ACC112 (cell line): ENCODE measurements around the gene SSU72.

Experiments used
- H2AFZ ChIP-seq: fragments of 200-600 bp; sonication (generic); one replicate; pipeline ENCODE4 v1.6.0; 2017; ENCODE audit warnings: antibody characterized with exemption, low read length; ENCODE audit not compliant: unreplicated experiment
- H3K27ac ChIP-seq: fragments of 200-600 bp; sonication (generic); 2 replicates; pipeline ENCODE4 v1.5.1; 2014; ENCODE audit warnings: low read depth, mild to moderate bottlenecking, antibody characterized with exemption, low read length, moderate library complexity
- H3K27me3 ChIP-seq: fragments of 200-600 bp; sonication (generic); 2 replicates; pipeline ENCODE4 v1.6.1; 2014; ENCODE audit warnings: mild to moderate bottlenecking, antibody characterized with exemption, low read length, moderate library complexity, mixed read lengths; ENCODE audit not compliant: insufficient read depth
- H3K36me3 ChIP-seq: fragments of 200-600 bp; sonication (generic); 2 replicates; pipeline ENCODE4 v1.6.1; 2016; ENCODE audit warnings: mild to moderate bottlenecking, antibody characterized with exemption, low read length, moderate library complexity, mixed read lengths; ENCODE audit not compliant: insufficient read depth
- H3K4me1 ChIP-seq: fragments of 200-600 bp; sonication (generic); one replicate; pipeline ENCODE4 v1.6.1; 2016; ENCODE audit warnings: low read length, mixed read lengths; ENCODE audit not compliant: insufficient read depth, unreplicated experiment, control insufficient read depth
- H3K4me3 ChIP-seq: fragments of 200-600 bp; sonication (generic); 2 replicates; pipeline ENCODE4 v1.5.1; 2014; ENCODE audit warnings: mild to moderate bottlenecking, low read depth, low read length
- H3K79me2 ChIP-seq: fragments of 200-600 bp; sonication (generic); one replicate; pipeline ENCODE4 v1.6.0; 2016; ENCODE audit warnings: low read length; ENCODE audit not compliant: control insufficient read depth, unreplicated experiment, insufficient read depth

SSU72 gene

GRCh38 chr1:1540090-1540817 is 34.4 kb downstream of the SSU72 start, which contains the start of gene TMEM240:
Gene TMEM240 (minus strand): TSS chr1:1540624. CDS start chr1:1540346, 278 bp downstream.
- Histone ChIP-seq H3K4me3 (peak within 1 kb of the TSS; percentile 94), H2AFZ (no peak within 1 kb of the TSS), H3K79me2 (peaks cover 22% of the 10 kb centered on the region), H3K27me3 (no peaks in the 10 kb centered on the region), H3K27ac (no peak within 1 kb of the TSS), H3K36me3 (no peaks in the 10 kb centered on the region), H3K4me1 (no peaks in the 10 kb centered on the region)

GRCh38 chr1:1539310-1540089 is 35.2 kb downstream of the SSU72 start:
- H3K4me1 ChIP-seq: no peaks in the 10 kb centered on the region
- H2AFZ ChIP-seq: no peak overlapping the region
- H3K36me3 ChIP-seq: no peaks in the 10 kb centered on the region
- H3K79me2 ChIP-seq: peaks cover 22% of the 10 kb centered on the region
- H3K27ac ChIP-seq: no peak overlapping the region
- H3K4me3 ChIP-seq: peak overlapping the region; percentile 94
- no peaks in the 10 kb centered on the region for H3K27me3 ChIP-seq

GRCh38 chr1:1538989-1539309 is 35.7 kb downstream of the SSU72 start:
- no peaks in the 10 kb centered on the region for H3K36me3 ChIP-seq

GRCh38 chr1:1538334-1538733 is 36.3 kb downstream of the SSU72 start:
- no peak overlapping the region for H3K4me3 ChIP-seq
- H3K4me1 ChIP-seq: no peaks in the 10 kb centered on the region
- no peaks in the 10 kb centered on the region for H3K36me3 ChIP-seq
- no peak overlapping the region for H2AFZ ChIP-seq
- peaks cover 22% of the 10 kb centered on the region for H3K79me2 ChIP-seq
- H3K27ac ChIP-seq: no peak overlapping the region
- no peaks in the 10 kb centered on the region for H3K27me3 ChIP-seq

More at GRCh38 chr1:1538989-1539309, 35.7 kb downstream of the SSU72 start:
- peaks cover 22% of the 10 kb centered on the region for H3K79me2 ChIP-seq
- no peaks in the 10 kb centered on the region for H3K4me1 ChIP-seq
- H3K27me3 ChIP-seq: no peaks in the 10 kb centered on the region
- H3K27ac ChIP-seq: no peak overlapping the region
- peak overlapping the region; percentile 94 for H3K4me3 ChIP-seq
- H2AFZ ChIP-seq: no peak overlapping the region

GRCh38 chr1:1537626-1538250 is 36.9 kb downstream of the SSU72 start:
- Histone ChIP-seq H3K27ac (no peak overlapping the region), H3K36me3 (no peaks in the 10 kb centered on the region), H3K27me3 (no peaks in the 10 kb centered on the region), H3K79me2 (peaks cover 22% of the 10 kb centered on the region), H2AFZ (no peak overlapping the region), H3K4me3 (no peak overlapping the region), H3K4me1 (no peaks in the 10 kb centered on the region)

- Histone ChIP-seq H3K27ac (no peak overlapping the region), H3K4me3 (no peak overlapping the region), H3K36me3 (peaks cover 4% of the 10 kb centered on the region; the same call in 1 of the 2 replicates), H3K79me2 (peaks cover 22% of the 10 kb centered on the region), H3K4me1 (no peaks in the 10 kb centered on the region), H3K27me3 (no peaks in the 10 kb centered on the region), H2AFZ (no peak overlapping the region)
Observed at GRCh38 chr1:1536938-1537546, 37.6 kb downstream of the SSU72 start.

GRCh38 chr1:1536019-1536937 is 38.4 kb downstream of the SSU72 start:
- H3K27ac ChIP-seq: no peak overlapping the region
- no peak overlapping the region for H3K4me3 ChIP-seq
- no peak overlapping the region for H2AFZ ChIP-seq
- H3K27me3 ChIP-seq: no peaks in the 10 kb centered on the region
- peaks cover 4% of the 10 kb centered on the region; the same call in 1 of the 2 replicates for H3K36me3 ChIP-seq
- H3K79me2 ChIP-seq: peaks cover 22% of the 10 kb centered on the region
- H3K4me1 ChIP-seq: no peaks in the 10 kb centered on the region

GRCh38 chr1:1535201-1536018 is 39.3 kb downstream of the SSU72 start:
- no peaks in the 10 kb centered on the region for H3K4me1 ChIP-seq
- H3K27me3 ChIP-seq: no peaks in the 10 kb centered on the region
- H3K36me3 ChIP-seq: peaks cover 6% of the 10 kb centered on the region
- H3K79me2 ChIP-seq: peaks cover 22% of the 10 kb centered on the region
- H3K4me3 ChIP-seq: no peak overlapping the region
- no peak overlapping the region for H3K27ac ChIP-seq
- no peak overlapping the region for H2AFZ ChIP-seq

- Histone ChIP-seq H2AFZ (no peak overlapping the region), H3K36me3 (peaks cover 14% of the 10 kb centered on the region), H3K79me2 (peaks cover 21% of the 10 kb centered on the region), H3K27ac (no peak overlapping the region), H3K4me1 (no peaks in the 10 kb centered on the region), H3K27me3 (no peaks in the 10 kb centered on the region), H3K4me3 (no peak overlapping the region)
Observed at GRCh38 chr1:1534401-1535154, 40.1 kb downstream of the SSU72 start.
